MV-4-11 (cell line): Measurements from ENCODE around the gene TTYH3.
"Not testable (repeated sequence)": the region's sequence is repeated elsewhere in the genome, so short reads cannot be mapped to it uniquely, and the experiment has no call there.

Experiments
- DNase-seq: peaks from one replicate; lab custom pipeline; 2025; lab: John Stamatoyannopoulos, UW

TTYH3 gene

DNA sequence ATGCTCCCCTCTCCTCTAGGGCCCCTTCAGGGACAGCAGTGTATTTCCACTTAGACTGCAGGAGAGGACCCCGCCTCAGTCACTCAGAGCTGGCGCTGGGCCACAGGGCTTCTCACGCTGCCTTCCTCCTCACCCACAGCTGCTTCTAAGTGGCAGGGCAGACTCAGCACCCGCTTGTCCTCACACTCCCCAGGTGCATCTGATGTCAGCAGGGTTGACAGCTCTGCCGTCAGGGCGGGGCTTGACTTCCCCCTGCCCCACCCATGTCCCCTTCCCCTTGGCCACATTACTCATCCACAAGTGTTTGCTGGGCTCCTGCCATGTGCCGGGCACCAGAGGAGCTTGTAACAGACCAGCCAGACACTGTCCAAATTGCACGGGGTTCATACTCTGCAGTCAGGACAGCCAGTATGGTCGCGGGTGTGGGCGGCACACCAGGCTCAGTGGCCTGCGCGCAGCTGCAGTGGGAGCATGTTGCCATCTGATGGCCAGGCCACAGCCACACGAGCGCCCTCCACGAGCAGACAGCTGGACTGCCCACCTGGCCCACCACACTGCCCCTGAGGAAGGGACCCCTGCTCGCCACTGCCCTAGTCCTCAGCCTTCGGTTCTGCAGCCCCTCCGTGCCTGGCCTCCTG, 29.3 kb upstream of the TTYH3 start:
- DNase-seq = no peak

DNA sequence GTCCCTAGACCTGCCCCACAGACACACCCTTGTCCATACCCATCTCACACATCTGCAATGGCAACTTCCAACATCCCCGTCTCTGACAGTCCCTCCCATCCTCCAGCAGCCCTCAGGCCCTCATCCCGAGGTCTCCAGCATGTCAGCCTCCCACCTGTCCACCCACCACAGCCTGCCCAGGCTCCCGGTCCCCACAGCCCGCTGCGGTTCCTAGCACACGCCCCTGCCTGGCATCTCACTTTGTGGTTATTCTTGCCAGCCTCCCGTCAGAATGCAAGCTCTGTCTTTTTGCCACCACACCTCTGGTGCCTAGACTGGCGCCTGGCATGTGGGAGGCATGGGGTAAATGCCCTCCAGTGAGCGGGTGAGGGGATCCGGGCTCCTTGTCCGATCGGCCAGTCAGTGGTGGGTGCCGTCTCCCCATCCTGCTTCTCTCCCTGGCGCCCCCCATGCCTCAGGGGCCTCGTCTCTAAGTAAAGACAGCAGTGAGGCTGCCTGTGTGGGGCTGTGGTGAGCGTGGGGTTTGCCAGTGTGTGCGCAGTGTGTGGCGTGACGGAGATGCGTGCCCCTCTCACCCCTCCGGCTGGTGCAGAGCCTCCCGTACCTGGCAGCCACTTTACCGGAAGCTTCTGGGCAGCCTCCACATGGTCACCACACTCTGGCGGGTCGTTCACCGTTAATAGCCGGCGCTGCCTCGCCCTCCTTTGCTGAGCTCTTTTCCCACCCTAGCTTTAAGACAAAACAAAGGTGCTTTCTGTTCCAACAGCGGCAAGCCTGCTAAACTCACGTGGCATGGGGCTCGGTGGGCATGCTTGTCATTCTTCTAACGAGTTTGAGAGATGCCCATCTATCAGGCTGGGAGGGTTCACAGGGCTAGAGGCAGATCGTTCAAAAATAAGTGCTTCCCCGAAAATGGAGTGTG, 28.5 kb upstream of the TTYH3 start:
- DNase-seq = no peak

DNA sequence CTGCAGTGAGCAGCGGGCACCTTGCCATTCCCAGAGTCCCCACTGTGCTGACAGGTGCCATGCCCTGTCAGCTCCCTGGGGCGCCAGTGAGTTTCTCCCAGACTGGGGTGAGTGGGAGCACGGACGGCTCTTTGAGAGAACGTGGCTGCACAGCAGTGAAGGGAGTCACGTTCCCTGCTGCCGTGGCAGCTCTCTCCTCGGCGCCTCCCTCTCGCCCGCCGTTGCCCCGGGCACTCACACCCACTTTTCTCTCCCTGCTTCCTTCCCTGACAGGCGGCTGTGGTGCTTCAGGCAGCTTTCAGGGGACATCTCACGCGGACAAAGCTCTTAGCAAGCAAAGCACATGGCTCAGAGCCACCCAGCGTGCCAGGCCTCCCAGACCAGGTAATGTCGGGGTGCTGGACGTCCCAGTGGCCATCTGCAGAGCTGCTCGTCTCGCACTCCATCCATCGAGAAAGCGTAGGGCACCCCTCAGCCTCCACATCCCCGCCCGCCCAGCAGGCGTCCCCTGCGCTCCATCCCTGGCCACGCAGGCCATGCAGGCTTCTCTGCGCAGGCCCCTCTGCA, 27.1 kb upstream of the TTYH3 start:
- no peak for DNase-seq

DNA sequence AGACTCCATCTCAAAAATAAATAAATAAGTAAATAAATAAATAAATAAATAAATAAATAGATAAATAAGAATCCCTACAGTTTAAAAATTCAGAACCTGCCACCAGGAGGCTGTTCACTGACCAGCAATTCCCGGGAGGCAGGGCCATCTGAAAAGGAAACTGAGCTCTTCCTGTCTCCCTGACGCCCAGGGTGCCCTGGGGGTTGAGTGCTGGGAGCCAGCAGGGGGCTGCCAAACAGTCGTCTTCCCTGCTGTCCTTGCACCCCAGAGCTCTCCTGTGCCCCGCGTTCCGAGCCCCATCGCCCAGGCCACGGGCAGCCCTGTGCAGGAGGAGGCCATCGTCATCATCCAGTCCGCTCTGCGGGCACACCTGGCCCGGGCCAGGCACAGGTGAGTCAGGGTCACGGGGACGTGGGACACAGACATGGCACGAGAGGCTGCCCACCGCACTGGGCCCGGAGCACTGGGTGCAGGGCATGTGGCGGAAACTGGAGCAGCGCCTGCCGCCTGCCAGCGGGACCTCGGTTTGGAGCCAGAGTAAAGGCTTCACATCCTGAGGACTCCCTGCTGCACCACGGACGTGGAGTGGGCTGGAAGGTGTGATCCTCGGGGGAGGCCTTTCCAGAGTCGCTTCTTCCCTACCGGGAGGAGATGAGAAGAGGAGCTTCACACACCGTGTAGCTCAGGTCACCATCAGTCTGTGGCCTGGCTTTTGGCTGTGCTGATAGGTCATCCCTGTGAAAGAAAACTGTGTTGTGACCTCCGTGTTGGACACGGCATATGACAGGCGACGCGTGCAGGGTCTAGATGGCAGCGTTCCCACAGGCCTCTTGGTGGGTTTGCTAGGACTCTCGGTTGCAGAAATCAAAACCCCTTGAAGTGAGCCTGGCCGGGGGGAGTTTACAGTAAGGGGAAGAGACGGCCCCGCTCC, 25.9 kb upstream of the TTYH3 start:
- DNase-seq = no peak

DNA sequence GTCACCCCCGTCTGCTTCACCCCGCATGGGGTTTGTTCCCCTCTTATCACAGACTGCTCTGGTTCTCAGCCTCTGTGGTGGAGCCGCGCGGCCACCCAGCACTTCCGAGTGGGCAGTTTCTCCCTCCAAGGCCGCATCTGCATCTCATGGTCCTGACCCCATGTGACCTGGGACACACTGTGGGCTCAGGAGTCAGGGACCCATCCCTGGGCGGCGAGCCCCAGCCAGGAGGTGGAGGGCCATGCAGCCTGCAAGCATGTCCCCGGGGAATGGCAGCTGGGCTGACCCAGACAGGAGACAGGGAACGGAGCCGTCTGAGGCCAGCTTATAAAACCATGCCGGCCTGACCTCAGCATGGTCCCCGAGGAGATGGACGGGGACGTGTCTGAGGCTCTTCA, 25.2 kb upstream of the TTYH3 start:
- DNase-seq = no peak

DNA sequence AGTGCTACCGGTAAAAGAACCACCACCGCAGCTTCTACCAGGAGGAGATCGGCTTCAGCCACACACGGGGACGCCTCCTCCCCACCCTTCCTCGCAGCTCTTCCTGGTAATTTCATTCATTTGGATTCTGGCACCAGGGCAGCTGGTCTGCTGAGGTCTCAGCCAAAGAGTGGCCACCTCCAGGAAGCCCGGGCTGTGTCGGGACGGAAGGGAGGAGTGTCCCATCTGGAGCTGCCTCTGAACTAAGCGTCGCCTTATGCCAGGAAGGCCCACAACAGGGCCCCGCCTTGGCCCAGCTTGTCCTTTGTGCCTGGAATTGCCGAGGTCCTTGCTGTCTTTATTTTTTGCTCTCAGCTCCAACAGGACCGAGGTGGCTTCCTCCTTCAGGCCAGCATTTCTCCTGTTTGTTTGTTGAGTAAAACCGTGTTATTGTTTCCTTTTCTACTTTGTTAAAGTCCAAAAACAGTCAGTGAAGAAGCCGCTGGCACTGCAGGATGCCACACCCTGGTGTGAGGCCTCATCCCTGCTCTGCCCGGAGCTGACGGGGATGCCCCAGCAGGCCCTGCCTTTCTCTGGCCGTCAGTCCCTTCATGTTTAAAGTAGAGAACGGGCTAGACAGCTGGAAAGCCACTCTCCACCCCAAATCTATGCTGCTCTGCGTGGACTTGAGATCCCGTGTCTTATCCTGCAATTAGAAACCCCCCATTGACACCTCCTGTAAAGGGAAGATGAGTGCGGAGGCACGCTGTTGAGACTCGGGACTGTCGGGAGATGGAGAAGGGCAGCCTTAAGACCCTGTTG, 24.5 kb upstream of the TTYH3 start:
- DNase-seq = no peak

DNA sequence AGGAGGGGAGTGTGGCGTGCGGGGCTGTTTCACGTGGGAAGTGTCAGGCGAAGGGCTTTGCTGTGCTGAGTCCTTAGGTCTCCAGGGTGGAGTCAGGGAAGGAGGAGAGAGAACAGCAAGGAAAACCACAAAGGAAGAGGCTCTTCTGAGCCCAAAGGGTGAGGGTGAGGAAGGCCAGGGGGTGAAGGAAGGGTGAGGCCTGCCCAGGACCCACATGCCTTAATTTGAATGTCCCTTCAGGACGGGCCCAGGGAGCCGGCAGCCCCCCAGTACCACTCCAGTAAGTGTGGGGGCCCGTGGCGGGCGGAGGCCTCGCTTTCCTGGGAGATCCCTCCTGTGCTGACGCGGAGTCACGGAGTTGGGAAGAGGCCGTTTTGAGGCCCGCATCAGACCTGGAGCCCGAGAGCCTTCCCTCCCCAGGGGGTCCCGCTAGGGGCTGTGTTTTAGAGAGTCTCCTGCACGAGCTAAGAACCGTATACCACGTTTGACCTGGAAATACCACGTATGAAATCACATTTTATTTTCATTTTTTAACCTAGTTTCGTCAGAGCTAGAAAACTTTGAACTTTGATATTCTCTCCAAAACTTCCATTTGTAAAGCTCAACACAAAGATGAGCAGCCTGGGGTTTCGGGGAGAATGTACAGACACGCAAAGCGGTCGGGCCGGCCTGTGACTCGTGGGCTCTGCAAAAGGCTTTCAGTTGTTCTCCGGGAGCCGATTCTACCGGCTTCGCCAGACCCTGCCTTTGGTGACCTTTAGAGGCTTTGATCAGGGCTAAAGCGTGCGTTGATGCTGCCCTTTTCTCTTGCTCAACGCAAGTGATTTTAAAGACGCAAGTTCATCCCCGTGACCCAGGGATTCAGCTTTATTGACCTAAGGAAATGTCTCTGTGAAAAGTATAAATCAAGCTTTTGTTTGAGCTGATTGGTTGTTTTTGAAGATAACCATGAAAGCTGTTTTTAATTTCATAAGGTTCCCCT, 23.6 kb upstream of the TTYH3 start:
- no peak for DNase-seq

DNA sequence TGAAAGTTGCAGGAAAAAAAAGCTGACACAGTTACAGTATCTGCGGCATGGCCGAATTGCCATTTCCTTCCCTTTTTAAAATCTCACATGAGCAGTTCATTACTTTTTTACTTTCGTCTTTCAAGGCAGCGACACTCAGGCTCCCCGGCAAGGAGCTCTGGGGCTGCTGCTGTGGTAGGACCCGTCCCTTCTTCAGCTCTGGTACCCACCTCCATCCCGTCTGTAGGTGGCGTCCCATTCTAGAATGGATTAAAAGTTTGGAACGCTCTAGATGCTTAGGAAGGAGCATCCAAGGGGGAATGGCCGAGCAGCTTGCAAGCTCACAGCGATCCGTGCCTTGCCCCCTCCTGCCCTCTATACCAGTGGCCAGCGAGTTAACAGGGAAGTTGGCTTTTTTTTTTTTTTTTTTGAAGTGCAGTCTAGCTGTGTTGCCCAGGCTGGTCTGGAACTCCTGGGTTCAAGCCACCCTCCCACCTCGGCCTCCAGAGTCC, 22.8 kb upstream of the TTYH3 start:
- DNase-seq = peak; percentile 87

DNA sequence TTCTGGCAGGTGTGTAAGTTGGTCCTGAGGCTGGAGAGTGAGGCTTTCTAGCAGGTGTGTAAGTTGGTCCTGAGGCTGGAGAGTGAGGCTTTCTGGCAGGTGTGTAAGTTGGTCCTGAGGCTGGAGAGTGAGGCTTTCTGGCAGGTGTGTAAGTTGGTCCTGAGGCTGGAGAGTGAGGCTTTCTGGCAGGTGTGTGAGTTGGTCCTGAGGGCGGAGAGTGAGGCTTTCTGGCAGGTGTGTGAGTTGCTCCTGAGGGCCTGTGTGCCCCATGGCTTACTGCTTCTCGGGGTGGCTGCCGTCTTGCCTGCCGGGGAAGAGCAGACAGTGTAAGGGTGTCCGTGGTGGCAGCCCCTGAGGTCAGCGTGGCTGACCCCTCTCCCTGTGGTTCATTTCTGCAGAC, 22.1 kb upstream of the TTYH3 start:
- DNase-seq = not testable (repeated sequence)

DNA sequence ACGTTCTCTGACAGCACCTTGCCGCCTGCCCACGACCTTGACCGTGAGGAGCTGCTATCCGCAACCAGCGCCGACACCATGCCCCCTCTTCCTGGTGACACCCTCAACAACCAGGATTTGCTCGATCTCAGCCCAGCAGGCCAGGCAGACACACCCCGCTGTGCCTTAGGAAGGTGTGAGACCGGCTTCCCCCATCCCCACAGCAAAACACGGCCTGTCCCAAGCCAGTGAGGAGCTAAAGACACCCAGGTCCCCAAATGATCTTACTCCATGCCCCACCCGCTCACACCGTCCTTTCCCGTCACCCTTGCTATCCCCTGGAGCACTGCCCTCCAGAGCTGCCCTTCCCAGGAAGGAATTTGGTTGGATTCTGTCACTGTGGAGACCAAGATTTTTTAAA, 21.3 kb upstream of the TTYH3 start:
- no peak for DNase-seq

DNA sequence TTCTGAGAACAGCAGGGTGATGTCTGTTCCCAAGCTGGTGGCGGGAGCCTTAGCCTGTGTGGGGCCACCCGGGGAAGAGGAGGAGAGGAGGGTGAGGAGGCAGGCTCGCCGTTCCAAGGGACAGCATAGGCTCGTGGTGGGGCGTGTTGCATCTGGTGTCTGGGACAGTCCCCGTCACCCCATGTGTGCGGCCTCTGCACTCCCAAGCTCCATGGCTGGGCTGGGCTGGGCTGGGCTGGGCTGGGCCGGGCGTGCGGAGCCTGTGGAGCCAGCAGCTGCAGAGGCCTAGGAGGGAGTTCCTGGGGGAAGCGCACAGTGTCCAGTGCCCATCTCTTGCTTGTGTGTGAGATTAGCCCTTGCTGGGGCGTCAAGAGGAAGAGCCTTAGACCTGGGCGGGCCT, 20.9 kb upstream of the TTYH3 start:
- DNase-seq = no peak

DNA sequence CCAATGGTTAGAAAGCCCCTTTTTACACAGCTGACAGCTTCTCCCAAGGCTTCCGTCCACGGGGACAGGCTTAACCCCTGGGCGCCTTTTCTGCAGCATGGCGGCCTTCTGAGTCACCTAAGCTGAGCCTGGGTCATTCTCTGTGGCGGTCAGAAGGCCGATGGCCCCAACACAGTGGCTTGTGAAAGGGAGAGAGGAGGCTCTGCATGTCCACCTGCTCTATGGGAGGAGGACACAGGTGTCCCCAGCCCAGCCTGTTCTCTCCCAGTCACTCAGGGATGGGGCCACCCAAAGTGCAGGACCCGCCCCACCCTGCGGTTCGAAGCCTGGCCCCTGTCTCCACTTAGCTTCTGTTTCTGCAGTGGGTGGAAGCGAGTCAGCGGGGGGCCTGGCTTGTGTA, 20.4 kb upstream of the TTYH3 start:
- peak; percentile 47 for DNase-seq

DNA sequence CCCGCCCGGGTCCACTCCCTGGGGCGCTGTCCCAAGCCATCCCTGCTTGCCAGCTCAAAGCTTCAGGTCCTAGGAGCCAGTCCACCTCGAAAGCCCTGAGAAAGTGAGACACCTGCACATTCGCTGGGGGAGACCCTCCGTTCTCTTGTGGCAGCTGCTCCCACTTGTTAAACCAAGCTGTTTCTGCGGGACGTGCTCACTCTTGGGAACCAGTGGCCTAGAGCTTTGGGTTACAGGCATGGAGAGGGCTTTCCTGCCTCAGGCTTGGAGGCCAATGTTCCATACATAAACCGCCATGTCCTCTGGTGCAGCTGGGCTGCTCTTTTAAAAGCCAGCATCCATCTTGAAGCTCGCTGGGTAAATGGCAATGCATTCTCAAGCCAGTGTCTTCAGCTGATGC, 19.9 kb upstream of the TTYH3 start:
- DNase-seq = no peak

DNA sequence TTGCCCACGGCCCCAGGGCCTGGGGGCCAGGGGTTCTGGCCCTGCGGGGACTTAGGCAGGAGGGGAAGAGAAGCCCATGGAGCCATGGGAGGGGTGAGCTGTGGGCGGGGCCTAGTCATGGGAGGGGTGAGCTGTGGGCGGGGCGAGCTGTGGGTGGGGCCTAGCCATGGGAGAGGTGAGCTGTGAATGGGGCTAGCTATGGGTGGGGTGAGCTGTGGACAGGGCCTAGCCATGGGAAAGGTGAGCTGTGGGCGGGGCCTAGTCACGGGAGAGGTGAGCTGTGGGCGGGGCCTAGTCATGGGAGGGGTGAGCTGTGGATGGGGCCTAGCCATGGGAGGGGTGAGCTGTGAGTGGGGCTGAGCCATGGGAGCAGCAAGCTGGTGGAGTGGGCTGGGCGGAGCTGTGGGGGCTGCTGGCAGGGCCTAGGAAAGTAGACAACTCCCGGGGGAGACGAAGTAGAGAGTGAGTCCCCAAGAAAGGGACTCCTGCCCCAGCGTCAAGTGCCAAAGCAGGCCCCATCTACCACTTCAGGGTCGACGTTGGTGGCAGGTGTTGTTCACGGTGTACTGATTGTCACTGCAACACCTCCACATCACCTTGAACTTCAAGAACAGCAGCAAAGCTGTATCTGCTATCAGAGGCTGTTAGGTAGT, 19.2 kb upstream of the TTYH3 start:
- DNase-seq = no peak

DNA sequence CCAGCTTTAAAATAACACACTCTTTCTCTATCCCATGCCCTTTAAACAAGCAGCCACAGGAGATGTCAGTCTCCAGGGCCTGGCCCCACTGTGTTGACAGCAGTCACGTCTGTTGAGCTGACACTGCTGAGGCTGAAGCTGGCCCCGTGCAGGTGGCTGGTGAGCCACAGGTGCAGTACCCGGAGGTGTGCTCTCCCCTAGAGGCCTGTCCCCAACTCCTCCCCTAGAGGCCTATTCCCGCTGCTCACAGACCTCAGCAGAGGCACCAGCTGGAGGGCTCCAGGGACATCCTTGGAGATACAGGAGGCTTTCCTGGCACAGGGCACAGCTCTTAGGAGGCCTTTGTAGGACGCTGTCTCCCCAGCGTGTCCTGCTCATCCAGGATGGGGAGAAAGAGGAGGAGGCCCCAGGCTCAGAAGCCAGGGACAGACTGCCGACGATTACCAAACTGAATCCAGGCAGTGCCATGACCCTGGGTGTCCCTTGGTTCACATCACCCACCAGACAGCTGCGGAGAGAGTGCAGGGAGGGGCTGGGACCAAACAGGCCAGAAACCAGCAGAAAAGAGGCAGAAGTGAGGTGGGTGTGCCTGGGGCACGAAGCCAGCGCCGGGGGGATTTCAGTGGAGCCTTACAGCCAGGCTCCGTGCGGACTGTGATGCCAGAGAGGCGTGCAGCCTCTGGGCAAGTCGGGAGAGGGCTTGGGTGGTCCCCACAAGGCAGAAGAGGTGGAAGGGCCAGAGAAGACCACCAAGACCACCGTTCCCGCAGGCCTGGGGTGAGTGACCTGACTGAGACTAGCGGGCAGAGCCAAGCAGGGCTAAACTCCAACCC, 18.5 kb upstream of the TTYH3 start:
- DNase-seq = no peak

DNA sequence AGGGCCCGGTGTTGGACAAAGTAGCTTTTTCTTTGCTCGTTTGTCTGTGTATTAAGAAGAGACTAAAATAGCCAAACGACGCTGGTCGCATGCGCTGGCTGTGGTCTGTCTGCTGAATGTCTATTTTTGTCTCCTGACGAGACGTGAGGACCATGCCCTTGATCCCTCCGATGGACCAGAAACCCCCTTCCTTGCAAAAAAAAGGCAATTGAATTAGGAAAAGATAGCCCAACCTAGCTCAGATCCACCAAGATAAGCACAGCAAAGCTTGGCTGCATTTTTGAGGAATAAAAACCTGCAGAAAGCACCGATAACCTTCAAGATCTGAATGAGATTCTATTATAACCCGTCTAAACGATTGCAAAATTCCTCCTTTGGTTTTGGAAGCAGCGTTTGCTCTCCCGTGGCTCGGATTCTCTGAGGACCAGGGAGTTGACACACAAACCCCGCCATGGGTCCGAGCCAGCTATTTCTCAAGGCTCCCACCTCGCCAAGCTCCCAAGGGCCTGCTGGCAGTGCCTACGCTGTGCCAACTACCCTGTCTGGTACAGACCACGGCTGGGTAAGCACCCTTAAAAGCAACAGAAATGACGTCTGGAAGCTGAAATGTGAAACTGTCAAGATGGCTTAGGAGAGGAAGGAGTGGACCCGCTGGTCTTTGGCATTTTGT, 17.7 kb upstream of the TTYH3 start:
- peak; percentile 58 for DNase-seq

DNA sequence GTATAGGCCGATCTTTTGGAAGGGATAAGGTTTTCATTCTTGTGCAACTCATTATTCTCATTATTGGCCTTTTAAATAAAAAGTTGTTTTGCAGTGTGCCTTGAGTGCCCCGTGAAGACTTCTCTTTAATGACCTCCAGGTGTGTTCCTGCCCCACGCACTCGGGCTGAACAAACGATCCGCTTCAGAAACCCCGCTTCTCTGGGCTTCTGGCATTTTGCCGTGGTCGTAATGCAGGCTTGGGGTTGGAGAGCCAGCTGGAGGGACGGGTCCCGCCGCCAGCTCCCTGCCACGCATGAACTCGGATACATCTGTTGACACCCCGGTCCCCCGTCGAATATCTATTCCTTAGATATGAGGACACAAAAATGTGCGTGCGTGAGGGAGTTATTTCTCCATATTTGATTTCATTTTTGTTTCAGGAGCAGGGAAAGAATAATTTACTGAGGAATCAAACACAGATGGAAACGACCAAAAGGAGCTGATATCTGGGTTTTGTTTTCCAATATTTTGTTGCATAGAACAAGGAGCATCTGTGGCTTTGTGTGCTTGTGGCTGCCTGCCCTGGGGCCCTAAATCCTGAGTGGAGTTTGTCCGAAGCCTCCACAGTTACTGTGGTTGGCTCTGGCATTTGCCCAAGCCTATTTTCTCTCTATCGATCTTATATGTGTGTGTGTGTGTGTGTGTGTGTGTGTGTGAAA, 17.0 kb upstream of the TTYH3 start:
- no peak for DNase-seq
